GM12865 (cell line): ENCODE results near the gene ST6GALNAC4.
"Not testable (repeated sequence)": the region's sequence is repeated elsewhere in the genome, so short reads cannot be mapped to it uniquely, and the experiment has no call there.

Experiments used
- DNase-seq: peaks from one replicate; pipeline ENCODE4 v3.0.0; 2010; ENCODE audit warnings: low read depth
- H3K4me3 ChIP-seq: 2 replicates; pipeline ENCODE4 v1.5.1; 2011; ENCODE audit warnings: mild to moderate bottlenecking, low read depth, low read length, control low read depth
- CTCF ChIP-seq: IDR thresholded peaks from 2 replicates; pipeline ENCODE4 v1.5.1; 2011; ENCODE audit warnings: low read length, control low read depth, low read depth, inconsistent platforms; ENCODE audit not compliant: insufficient read depth; ENCODE audit errors: missing control alignments

The ST6GALNAC4 gene

DNA sequence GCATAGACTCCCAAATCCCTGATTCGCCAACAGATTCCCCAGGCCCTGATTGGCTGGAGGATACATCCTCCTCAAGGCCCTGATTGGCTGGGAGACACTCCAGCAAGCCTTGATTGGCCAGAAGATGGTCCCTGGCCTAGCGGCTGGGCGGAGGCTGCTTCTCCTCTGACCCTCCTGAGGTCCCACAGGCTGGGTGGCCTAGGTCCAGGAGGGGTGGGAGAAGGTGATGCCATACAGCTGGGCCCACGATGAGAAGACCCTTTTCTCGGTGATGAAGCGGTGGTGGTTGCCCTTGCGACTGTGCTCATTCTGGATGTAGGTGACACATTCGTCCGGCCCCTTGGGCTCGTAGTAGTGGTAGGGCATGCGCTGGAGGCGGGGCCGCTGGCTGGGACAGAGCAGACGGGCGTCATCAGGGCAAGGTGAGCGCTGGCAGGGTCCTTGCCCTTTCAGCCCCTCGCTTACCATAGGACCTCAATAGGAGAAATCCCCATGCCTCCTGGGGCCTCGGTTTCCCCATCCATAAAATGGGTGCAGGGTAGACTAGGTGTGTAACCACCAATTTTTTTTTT, 30.4 kb downstream of the ST6GALNAC4 start:
- DNase-seq: no peak

DNA sequence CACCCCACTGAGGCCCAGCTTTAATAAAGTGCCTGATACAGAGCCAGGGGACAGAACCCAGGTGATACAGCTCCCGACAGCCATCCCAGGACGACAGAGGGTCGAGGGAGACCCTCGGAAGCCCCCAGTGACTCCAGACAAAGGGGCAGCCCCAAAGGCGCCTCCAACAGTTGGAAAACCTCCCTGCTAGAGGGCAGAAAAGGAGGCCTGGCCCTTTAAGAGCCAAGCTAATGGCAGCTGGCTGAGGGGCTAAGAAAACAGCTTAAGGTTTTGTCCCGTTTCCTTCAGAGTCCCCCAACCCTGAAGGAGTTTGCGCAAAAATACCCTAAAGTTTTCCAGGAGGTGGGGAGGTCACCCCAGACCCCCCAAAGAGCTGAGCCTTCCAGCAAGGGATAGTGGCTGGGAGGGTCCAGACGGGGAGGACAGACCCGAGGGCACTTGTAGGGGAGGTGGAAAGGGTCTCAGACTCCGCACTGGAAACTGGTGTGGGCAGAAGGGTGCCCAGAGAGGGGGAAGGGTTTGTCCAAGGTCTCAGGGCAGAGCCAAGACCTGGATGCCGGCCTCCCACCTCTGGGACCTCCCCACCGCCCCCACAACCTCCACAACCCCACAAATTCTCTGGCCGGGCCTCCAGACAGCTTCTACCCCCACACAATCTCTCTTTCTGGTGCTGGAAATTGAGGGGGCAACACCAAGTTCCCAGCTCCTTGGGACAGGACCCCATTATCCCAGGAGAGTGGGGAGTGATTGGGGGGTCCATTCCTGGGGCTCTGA, 31.1 kb downstream of the ST6GALNAC4 start:
- DNase-seq: no peak
- TF ChIP-seq CTCF: no peak
- no peak overlapping the region for H3K4me3 ChIP-seq

More for the DNA sequence above, 30.4 kb downstream of the ST6GALNAC4 start:
- no peak for TF ChIP-seq CTCF
- no peak overlapping the region for H3K4me3 ChIP-seq

- no peak overlapping the region for H3K4me3 ChIP-seq
- no peak for DNase-seq
- TF ChIP-seq CTCF: no peak
Measured at GRCh38 chr9:127884976-127885490, 31.8 kb downstream of the ST6GALNAC4 start.

GRCh38 chr9:127884427-127884911, 32.4 kb downstream of the ST6GALNAC4 start:
- TF ChIP-seq CTCF: no peak
- DNase-seq: no peak
- H3K4me3 ChIP-seq: no peak overlapping the region

DNA sequence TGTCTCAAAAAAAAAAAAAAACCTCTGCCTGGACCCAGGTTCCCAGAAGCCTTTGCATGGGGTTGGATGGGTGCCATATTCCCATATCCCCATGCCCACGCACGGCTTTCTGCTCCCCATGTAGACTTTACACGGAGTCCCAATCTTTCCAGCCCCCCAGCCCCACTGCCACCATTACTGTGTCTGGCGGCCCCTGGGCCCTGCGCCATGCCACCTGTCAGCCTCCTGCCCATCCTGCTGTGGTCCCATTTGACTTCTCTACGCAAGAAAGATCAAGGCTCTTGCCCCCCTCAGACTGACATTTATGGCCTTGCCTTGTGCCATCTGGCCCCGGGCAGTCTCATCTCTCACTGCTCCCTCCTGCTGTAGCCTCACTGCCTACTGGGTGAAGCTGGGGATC, 32.9 kb downstream of the ST6GALNAC4 start:
- no peak for TF ChIP-seq CTCF
- DNase-seq: no peak
- H3K4me3 ChIP-seq: no peak overlapping the region

DNA sequence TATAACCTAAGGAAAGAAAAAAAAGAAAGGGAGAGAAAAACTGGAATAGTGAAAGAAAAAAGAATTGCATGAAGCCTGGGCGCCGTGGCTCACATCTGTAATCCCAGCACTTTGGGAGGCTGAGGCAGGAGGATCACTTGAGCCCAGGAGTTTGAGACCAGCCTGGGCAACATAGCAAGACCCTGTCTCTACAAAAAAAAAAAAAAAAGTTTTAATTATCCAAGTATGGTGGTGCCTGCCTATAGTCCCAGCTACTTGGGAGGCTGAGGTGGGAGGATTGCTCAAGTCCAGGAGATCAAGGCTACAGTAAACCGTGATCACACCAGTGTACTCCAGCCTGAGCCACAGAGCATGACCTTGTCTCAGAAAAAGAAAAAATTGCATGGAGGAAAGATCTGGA, 35.1 kb downstream of the ST6GALNAC4 start:
- not testable (repeated sequence) for H3K4me3 ChIP-seq, DNase-seq

DNA sequence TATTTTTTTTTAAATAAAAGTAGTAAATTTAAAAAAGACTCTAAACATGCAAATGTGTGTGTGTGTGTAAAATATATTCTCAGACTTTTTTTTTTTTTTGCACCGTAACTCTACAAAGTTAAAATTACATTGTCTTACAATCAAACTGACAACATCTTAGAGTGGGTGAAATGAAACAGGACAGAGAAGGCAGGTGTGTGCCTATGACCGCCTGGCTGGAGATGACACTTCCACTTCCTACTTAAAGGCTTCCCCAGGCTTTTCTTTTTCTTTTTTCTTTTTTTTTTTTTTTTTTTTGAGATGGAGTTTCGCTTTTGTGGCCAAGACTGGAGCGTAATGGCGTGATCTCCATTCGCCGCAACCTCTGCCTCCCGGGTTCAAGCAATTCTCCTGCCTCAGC, 36.7 kb downstream of the ST6GALNAC4 start:
- no peak overlapping the region for H3K4me3 ChIP-seq
- no peak for TF ChIP-seq CTCF
- no peak for DNase-seq
